ENCODE results near the gene TANGO6. TPM values are rescaled to one million over a fixed set of nuclear protein-coding genes. Genes with fewer than 3 reads are reported as not detected.
A peak's percentile ranks its signal among the peaks of the same experiment; 100 is the strongest.

Gene TANGO6
- total RNA-seq, 6 experiments from 2014 or later, result 10.9 to 15.5 (median 14.2) TPM

DNA sequence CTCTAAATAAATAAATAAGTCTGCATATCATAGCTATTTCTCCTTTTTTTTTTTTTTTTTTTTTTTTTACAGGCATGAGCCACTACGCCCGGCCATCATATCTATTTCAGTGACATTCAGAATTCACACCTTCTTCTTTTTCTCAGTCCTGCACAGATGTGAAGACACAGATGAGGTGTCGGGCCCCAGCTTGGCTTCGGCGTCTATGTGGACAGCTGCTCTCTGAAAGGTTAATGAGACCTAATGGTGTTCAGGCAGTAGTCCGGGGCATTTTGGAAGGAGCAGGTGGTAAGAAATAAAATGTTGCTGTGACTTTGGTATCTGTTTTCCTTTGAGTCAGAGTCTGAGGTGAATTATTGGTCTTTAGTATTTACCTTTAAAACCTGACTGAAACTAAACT lies 23.6 kb downstream of the TANGO6 start:
- TF ChIP-seq, protein P1, sequence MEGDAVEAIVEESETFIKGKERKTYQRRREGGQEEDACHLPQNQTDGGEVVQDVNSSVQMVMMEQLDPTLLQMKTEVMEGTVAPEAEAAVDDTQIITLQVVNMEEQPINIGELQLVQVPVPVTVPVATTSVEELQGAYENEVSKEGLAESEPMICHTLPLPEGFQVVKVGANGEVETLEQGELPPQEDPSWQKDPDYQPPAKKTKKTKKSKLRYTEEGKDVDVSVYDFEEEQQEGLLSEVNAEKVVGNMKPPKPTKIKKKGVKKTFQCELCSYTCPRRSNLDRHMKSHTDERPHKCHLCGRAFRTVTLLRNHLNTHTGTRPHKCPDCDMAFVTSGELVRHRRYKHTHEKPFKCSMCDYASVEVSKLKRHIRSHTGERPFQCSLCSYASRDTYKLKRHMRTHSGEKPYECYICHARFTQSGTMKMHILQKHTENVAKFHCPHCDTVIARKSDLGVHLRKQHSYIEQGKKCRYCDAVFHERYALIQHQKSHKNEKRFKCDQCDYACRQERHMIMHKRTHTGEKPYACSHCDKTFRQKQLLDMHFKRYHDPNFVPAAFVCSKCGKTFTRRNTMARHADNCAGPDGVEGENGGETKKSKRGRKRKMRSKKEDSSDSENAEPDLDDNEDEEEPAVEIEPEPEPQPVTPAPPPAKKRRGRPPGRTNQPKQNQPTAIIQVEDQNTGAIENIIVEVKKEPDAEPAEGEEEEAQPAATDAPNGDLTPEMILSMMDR (IDR thresholded peaks at IDR 0.05), result no peak
- TF ChIP-seq POLR2A (IDR thresholded peaks at IDR 0.05), result no peak
- no peaks in the 10 kb centered on the region for H3K9me3 ChIP-seq
- ATAC-seq, result no peak
- H3K27ac ChIP-seq, result no peak overlapping the region
- DNase-seq, result no peak
- 100% methylated on average over 2 of the region's 6 CpGs for WGBS (ENCODE audit: insufficient coverage, low coverage, low lambda C conversion rate, missing lambda C conversion rate)
- no peaks in the 10 kb centered on the region for H3K27me3 ChIP-seq
- H3K4me3 ChIP-seq, result no peak overlapping the region
- peaks cover 0 to 13% (median 3%) of the 10 kb centered on the region in 4 donors for H3K36me3 ChIP-seq
- intact Hi-C loops (cut with DNase I), result no loop called here
- no peaks in the 10 kb centered on the region for H3K4me1 ChIP-seq

DNA sequence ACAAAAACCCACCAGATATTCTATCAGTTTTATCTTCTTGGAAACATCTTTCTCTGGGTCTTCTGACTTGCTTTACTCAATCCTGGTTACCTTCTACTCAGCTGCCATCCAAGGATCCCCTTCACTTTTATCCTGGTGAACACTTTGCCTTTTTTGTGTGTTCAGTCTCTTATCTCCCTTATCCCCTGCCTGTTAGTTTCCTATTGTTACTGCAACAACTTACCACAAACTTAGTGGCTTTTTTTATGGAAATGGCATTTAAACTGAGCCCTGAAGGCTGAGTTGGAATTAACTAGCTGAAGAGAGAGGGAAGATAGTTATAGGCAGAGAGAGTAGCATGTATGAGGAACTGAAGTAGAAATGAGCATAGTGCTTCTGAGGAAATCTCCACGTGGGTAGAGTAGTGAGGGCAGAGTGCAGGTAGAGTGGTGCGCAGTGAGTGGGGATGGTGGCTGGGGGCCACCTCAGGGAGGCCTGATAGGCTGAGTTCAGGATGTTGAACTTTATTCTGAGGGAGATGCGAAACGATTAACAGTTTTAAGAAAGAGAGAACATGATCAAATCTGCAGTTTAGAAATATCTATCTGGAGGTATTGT lies 26.3 kb downstream of the TANGO6 start:
- intact Hi-C loops (cut with DNase I), result no loop called here
- Histone ChIP-seq H3K36me3 (peaks cover 0 to 5% (median 0%) of the 10 kb centered on the region in 4 donors), H3K27ac (no peak overlapping the region), H3K4me3 (no peak overlapping the region), H3K27me3 (no peaks in the 10 kb centered on the region), H3K9me3 (no peaks in the 10 kb centered on the region), H3K4me1 (peaks cover 0 to 9% (median 4%) of the 10 kb centered on the region in 4 donors)
- TF ChIP-seq, protein P1 (IDR thresholded peaks at IDR 0.05), result no peak
- no peak for TF ChIP-seq POLR2A (IDR thresholded peaks at IDR 0.05)
- whole genome bisulfite sequencing (ENCODE audit: insufficient coverage, low coverage, low lambda C conversion rate, missing lambda C conversion rate), result 76% methylated on average over 4 of the region's 4 CpGs
- ATAC-seq, result no peak
- DNase-seq, result no peak

DNA sequence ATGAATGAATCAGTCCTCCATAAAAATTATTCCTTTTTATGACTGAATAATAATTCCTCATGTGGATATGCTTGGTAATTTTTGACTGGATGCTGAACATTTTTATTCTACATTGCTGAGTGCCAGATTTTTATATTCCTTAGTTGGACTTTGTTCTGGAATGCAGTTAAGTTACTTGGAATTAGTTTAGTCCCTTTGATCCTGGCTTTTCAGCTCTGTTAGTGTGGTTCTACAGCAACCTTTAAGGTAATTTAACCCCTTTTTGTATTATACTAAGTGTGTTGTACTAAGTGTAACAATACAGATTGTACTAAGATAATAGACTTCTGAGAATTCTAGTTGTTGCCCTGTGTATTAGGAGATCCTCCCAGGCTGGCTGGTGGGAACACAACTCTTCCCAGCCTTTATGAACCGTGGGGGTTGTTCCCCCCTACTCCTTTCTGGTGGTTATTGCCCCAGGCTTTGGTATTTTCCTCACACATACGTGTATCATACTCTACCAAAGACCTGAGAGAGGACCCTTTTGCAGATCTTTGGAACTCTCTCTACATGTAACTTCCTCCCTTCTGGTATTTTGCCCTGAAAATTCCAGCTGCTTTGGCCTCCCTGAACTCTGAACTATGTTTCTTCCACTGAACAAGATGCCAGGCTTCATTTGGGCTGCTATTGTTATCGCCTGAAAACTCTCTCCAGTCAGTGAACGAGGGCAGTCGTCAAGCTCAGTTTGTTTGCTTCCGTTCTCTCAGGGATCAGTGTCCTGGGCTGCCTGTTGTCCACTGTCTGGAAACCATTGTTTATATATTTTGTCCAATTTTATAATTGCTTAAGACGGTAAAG lies 30.5 kb downstream of the TANGO6 start:
- intact Hi-C loops (cut with DNase I), result no loop called here
- H3K36me3 ChIP-seq, result peaks cover 0 to 32% (median 5%) of the 10 kb centered on the region in 4 donors
- WGBS (ENCODE audit: insufficient coverage, low coverage, low lambda C conversion rate, missing lambda C conversion rate), result 26% methylated on average over 7 of the region's 7 CpGs
- no peaks in the 10 kb centered on the region for H3K9me3 ChIP-seq
- DNase-seq (no peak), ATAC-seq (peak; percentile 56 to 83 (median 65))
- H3K27me3 ChIP-seq, result no peaks in the 10 kb centered on the region
- no peak overlapping the region for H3K4me3 ChIP-seq
- H3K27ac ChIP-seq, result peak overlapping the region in 1 of 3 donors; percentile 52
- TF ChIP-seq, protein P1 (IDR thresholded peaks at IDR 0.05), result no peak
- no peak for TF ChIP-seq POLR2A (IDR thresholded peaks at IDR 0.05)
- peaks cover 0 to 13% (median 6%) of the 10 kb centered on the region in 4 donors for H3K4me1 ChIP-seq

DNA sequence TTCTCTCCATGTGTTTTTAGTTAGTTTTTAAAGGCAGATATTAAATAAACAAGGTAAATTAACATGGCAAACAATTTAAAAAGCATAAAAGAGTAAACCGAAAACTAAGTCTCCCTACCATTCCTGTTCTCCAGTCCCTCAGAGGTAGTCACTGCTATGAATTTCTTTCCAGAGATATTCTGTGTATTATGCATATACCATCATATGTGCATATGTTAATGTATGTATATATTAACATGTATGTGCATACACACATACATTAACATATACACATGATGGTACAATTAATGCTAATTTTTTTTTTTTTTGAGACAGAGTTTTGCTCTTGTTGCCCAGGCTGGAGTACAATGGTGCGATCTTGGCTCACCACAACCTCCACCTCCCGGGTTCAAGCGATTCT lies 32.5 kb downstream of the TANGO6 start:
- 100% methylated on average over 1 of the region's 4 CpGs for WGBS (ENCODE audit: insufficient coverage, low coverage, low lambda C conversion rate, missing lambda C conversion rate)
- H3K4me1 ChIP-seq, result peaks cover 0 to 13% (median 6%) of the 10 kb centered on the region in 4 donors
- ATAC-seq, result no peak
- DNase-seq, result no peak
- no peaks in the 10 kb centered on the region for H3K27me3 ChIP-seq
- no peaks in the 10 kb centered on the region for H3K9me3 ChIP-seq
- intact Hi-C loops (cut with DNase I), result no loop called here
- peaks cover 0 to 46% (median 5%) of the 10 kb centered on the region in 4 donors for H3K36me3 ChIP-seq
- H3K27ac ChIP-seq, result no peak overlapping the region
- TF ChIP-seq, protein P1 (IDR thresholded peaks at IDR 0.05), result no peak
- no peak for TF ChIP-seq POLR2A (IDR thresholded peaks at IDR 0.05)
- H3K4me3 ChIP-seq, result no peak overlapping the region
